PC-3 (cell line): ENCODE measurements around the gene C22orf23.

Experiments
- CTCF ChIP-seq: fragments of 300-600 bp; sonication (generic); conservative IDR thresholded peaks from 2 replicates; pipeline ENCODE4 v1.5.1; 2017; ENCODE audit warnings: antibody characterized with exemption, low read depth, mild to moderate bottlenecking, low read length
- EZH2 ChIP-seq: fragments of 300-600 bp; sonication (generic); IDR thresholded peaks from one replicate; pipeline ENCODE4 v1.6.1; 2017; ENCODE audit warnings: antibody characterized with exemption, mild to moderate bottlenecking, low read length; ENCODE audit not compliant: unreplicated experiment

- TF ChIP-seq CTCF (no peak), EZH2 (no peak)
Measured at GRCh38 chr22:37916311-37916710, 37.1 kb downstream of the C22orf23 start.
